H1 (cell line): Measurements from ENCODE around the gene CDKN2C. TPM values are rescaled to one million over a fixed set of nuclear protein-coding genes. Genes with fewer than 3 reads are reported as not detected.

ENCODE experiments used
- CTCF ChIA-PET: fragments of 300-600 bp; sonication (Branson Sonifier 250); formaldehyde crosslinking; loops from one replicate; lab custom pipeline; 2021; ENCODE audit not compliant: partially characterized antibody; lab: Charles Lee
- POLR2A ChIA-PET: fragments of 300-600 bp; sonication (Branson Sonifier 250); formaldehyde crosslinking; loops from one replicate; lab custom pipeline; 2021; ENCODE audit warnings: inconsistent platforms; ENCODE audit not compliant: partially characterized antibody; lab: Charles Lee
- DNase-seq, 2 experiments: peaks; one replicate each; pipeline versions ENCODE4 v3.0.0 to v3.0.0-alpha.2; 2010 to 2022; ENCODE audit warnings: low spot score in 2 of 2, low read depth in 1 of 2, mixed read lengths in 1 of 2
- FAIRE-seq: peaks from 2 replicates; lab custom pipeline; 2011; peaks lifted over from hg19 to GRCh38; lab: Jason Lieb, UNC
- H2AFZ ChIP-seq: 2 replicates; pipeline ENCODE4 v1.8.1; 2012; ENCODE audit warnings: low read length, inconsistent platforms
- H2AK5ac ChIP-seq: 2 replicates; pipeline ENCODE4 v1.6.1; 2013; ENCODE audit warnings: low read depth, low read length
- H2BK120ac ChIP-seq: replicated peaks from 2 replicates; pipeline ENCODE3; 2013; ENCODE audit warnings: low read depth, low read length, inconsistent platforms
- H2BK12ac ChIP-seq: 2 replicates; pipeline ENCODE4 v1.6.1; 2013; ENCODE audit warnings: low read depth, low read length
- H2BK15ac ChIP-seq: 2 replicates; pipeline ENCODE4 v1.6.1; 2013; ENCODE audit warnings: low read length
- H2BK20ac ChIP-seq: 2 replicates; pipeline ENCODE4 v1.6.1; 2013; ENCODE audit warnings: low read length
- H2BK5ac ChIP-seq: 2 replicates; pipeline ENCODE4 v1.6.1; 2013; ENCODE audit warnings: low read depth, low read length
- H3K14ac ChIP-seq: 2 replicates; pipeline ENCODE4 v1.6.1; 2013; ENCODE audit warnings: inconsistent platforms; ENCODE audit not compliant: insufficient read length
- H3K18ac ChIP-seq: 2 replicates; pipeline ENCODE4 v1.6.1; 2013; ENCODE audit warnings: low read length; ENCODE audit errors: extremely low read depth
- H3K23ac ChIP-seq: 2 replicates; pipeline ENCODE4 v1.6.1; 2013; ENCODE audit warnings: inconsistent platforms; ENCODE audit not compliant: insufficient read length
- H3K23me2 ChIP-seq: 2 replicates; pipeline ENCODE4 v1.6.1; 2013; ENCODE audit warnings: low read depth, low read length
- H3K27ac ChIP-seq: 2 replicates; pipeline ENCODE4 v1.6.1; 2011; ENCODE audit warnings: low read depth, low read length, inconsistent platforms
- H3K27me3 ChIP-seq, 4 experiments: replicated peaks in 1 of 4; 1 replicate in 1 of 4; 2 replicates in 3 of 4; pipeline versions ENCODE4 v1.6.1 to v1.8.1; 2011 to 2013; ENCODE audit warnings: low read length in 3 of 4, mild to moderate bottlenecking in 3 of 4, inconsistent platforms in 2 of 4, mixed read lengths in 2 of 4, moderate library complexity in 1 of 4; ENCODE audit not compliant: control insufficient read depth in 3 of 4, insufficient read depth in 3 of 4; ENCODE audit errors: extremely low read depth in 1 of 4
- H3K36me3 ChIP-seq, 4 experiments: 2 replicates each; pipeline versions ENCODE4 v1.6.1 to v1.8.1; 2011 to 2013; ENCODE audit warnings: mild to moderate bottlenecking in 4 of 4, low read length in 3 of 4, moderate library complexity in 2 of 4, control low read depth in 1 of 4, inconsistent platforms in 1 of 4; ENCODE audit not compliant: insufficient read depth in 4 of 4, control insufficient read depth in 2 of 4
- H3K4ac ChIP-seq: replicated peaks from 2 replicates; pipeline ENCODE3; 2013; ENCODE audit warnings: low read length, low read depth, mixed read lengths, inconsistent platforms; ENCODE audit not compliant: insufficient read length
- H3K4me1 ChIP-seq, 4 experiments: replicated peaks in 1 of 4; 1 replicate in 1 of 4; 2 replicates in 3 of 4; pipeline versions ENCODE4 v1.6.1 to v1.8.1; 2011 to 2013; ENCODE audit warnings: low read length in 3 of 4, inconsistent platforms in 2 of 4, mixed read lengths in 1 of 4; ENCODE audit not compliant: insufficient read depth in 4 of 4, control insufficient read depth in 3 of 4
- H3K4me2 ChIP-seq, 2 experiments: 2 replicates each; pipeline versions ENCODE4 v1.6.1 to v1.8.1; 2011 to 2013; ENCODE audit warnings: low read depth in 2 of 2, low read length in 2 of 2, control low read depth in 1 of 2, inconsistent platforms in 1 of 2, mild to moderate bottlenecking in 1 of 2; ENCODE audit not compliant: insufficient read depth in 1 of 2
- H3K4me3 ChIP-seq, 4 experiments: fragments of 200-600, 300-600 bp in 1 of 4; sonication (generic), shearing (Covaris generic), sonication (Bioruptor Twin) in 1 of 4; 2 replicates each; pipeline versions ENCODE4 v1.5.1 to v1.8.1; 2011 to 2016; ENCODE audit warnings: low read length in 4 of 4, low read depth in 3 of 4, control low read depth in 2 of 4, inconsistent platforms in 2 of 4, mild to moderate bottlenecking in 2 of 4, mixed read lengths in 1 of 4, moderate library complexity in 1 of 4; ENCODE audit not compliant: insufficient read depth in 2 of 4; ENCODE audit errors: extremely low read depth in 1 of 4
- H3K56ac ChIP-seq: replicated peaks from 2 replicates; pipeline ENCODE3; 2013; ENCODE audit warnings: low read depth, mild to moderate bottlenecking, mixed read lengths, low read length, inconsistent platforms; ENCODE audit not compliant: insufficient read length
- H3K79me1 ChIP-seq: 2 replicates; pipeline ENCODE4 v1.6.1; 2013; ENCODE audit warnings: low read depth, low read length, control low read depth
- H3K79me2 ChIP-seq, 2 experiments: 2 replicates each; pipeline versions ENCODE4 v1.6.1 to v1.8.1; 2012 to 2013; ENCODE audit warnings: low read length in 2 of 2, mild to moderate bottlenecking in 2 of 2, inconsistent platforms in 1 of 2; ENCODE audit not compliant: insufficient read depth in 2 of 2, control insufficient read depth in 1 of 2
- H3K9ac ChIP-seq, 4 experiments: replicated peaks in 1 of 4; 1 replicate in 1 of 4; 2 replicates in 3 of 4; pipeline versions ENCODE4 v1.6.1 to v1.8.1; 2011 to 2013; ENCODE audit warnings: low read depth in 3 of 4, low read length in 3 of 4, control low read depth in 2 of 4, mild to moderate bottlenecking in 2 of 4, moderate library complexity in 2 of 4, inconsistent platforms in 1 of 4; ENCODE audit errors: extremely low read depth in 1 of 4
- H3K9me3 ChIP-seq, 2 experiments: 2 replicates each; pipeline versions ENCODE4 v1.6.1 to v1.8.1; 2012 to 2013; ENCODE audit warnings: mild to moderate bottlenecking in 2 of 2, moderate library complexity in 2 of 2, control low read depth in 1 of 2, inconsistent platforms in 1 of 2, low read depth in 1 of 2, low read length in 1 of 2, mixed read lengths in 1 of 2; ENCODE audit not compliant: insufficient read depth in 2 of 2
- H4K20me1 ChIP-seq, 2 experiments: replicated peaks in 1 of 2; 2 replicates each; pipeline versions ENCODE3 to v1.8.1; 2011 to 2013; ENCODE audit warnings: inconsistent platforms in 2 of 2, low read length in 2 of 2, mild to moderate bottlenecking in 1 of 2; ENCODE audit not compliant: insufficient read depth in 2 of 2, control insufficient read depth in 1 of 2
- H4K5ac ChIP-seq: 2 replicates; pipeline ENCODE4 v1.6.1; 2013; ENCODE audit warnings: low read length, low read depth, mixed read lengths, inconsistent platforms; ENCODE audit not compliant: insufficient read length
- H4K8ac ChIP-seq: 2 replicates; pipeline ENCODE4 v1.8.0; 2013; ENCODE audit warnings: mild to moderate bottlenecking, moderate library complexity, low read length, inconsistent platforms; ENCODE audit not compliant: insufficient read depth; ENCODE audit errors: extremely low read depth
- H4K91ac ChIP-seq: replicated peaks from 2 replicates; pipeline ENCODE3; 2013; ENCODE audit warnings: low read length, mixed read lengths, inconsistent platforms; ENCODE audit not compliant: insufficient read length
- NRF1 ChIP-seq: IDR thresholded peaks from 2 replicates; pipeline ENCODE4 v1.6.1; 2011; ENCODE audit warnings: mild to moderate bottlenecking, low read depth, low read length, improper control_type of control experiment
- WGBS, 2 experiments: shearing (Covaris generic) in 1 of 2; methylation state at CpG; one replicate each; pipeline versions ENCODE4 v1.1.6 to v1.1.7; 2013 to 2015; ENCODE audit warnings: low lambda C conversion rate in 2 of 2, mixed read lengths in 2 of 2, inconsistent platforms in 1 of 2, low coverage in 1 of 2, missing lambda C conversion rate in 1 of 2; ENCODE audit not compliant: insufficient replicate concordance in 2 of 2, insufficient coverage in 1 of 2, insufficient read length in 1 of 2; ENCODE audit errors: extremely low coverage in 1 of 2, missing lambda C conversion rate in 1 of 2; 5-methylcytosine and 5-hydroxymethylcytosine counted together
- polyA plus RNA-seq, 7 experiments: library from polyadenylated mRNA; depleted of rRNA in 3 of 7; stranded (reverse) in 5 of 7; unstranded in 2 of 7; fragments of >200 nt in 5 of 7; fragments of 200-250 nt in 2 of 7; gene quantifications; 1 replicate in 5 of 7; 2 replicates in 1 of 7; 4 replicates in 1 of 7; pipeline versions ENCODE4 v1.2.1 to v1.2.3, GENCODE V29; 2011 to 2013; ENCODE audit warnings: missing spikeins in 2 of 7, mixed read lengths in 2 of 7
- total RNA-seq: library from RNA; stranded (reverse); fragmentation: NEBNext Ultra II Directional; extraction: Animal tissue kit (Norgen Biotek cat#: 25700); gene quantifications from 2 replicates; pipeline ENCODE4 v1.2.1, GENCODE V29; 2021

Gene CDKN2C
- total and polyA plus RNA-seq, 2 of the 8 experiments (the other 6 are each of a cell fraction or from before 2014, with no cell fraction given): not detected

GRCh38 chr1:50971748-50972305 is 1.8 kb downstream of the CDKN2C start:
- H3K23ac ChIP-seq: no peak overlapping the region
- no peak overlapping the region for H3K56ac ChIP-seq
- DNase-seq (no peak), FAIRE-seq (no peak)
- no peak overlapping the region for H2BK5ac ChIP-seq
- H4K5ac ChIP-seq: no peak overlapping the region
- H2BK20ac ChIP-seq: no peak overlapping the region
- H2BK15ac ChIP-seq: no peak overlapping the region
- no peak overlapping the region for H3K4me3 ChIP-seq
- no peak overlapping the region for H3K27ac ChIP-seq
- peaks cover 10% of the 10 kb centered on the region; the same call in 1 of the 2 replicates for H3K23me2 ChIP-seq
- H4K91ac ChIP-seq: no peak overlapping the region
- no peak overlapping the region for H2AK5ac ChIP-seq
- no peak overlapping the region for H3K18ac ChIP-seq
- no peak overlapping the region for H3K9ac ChIP-seq
- no peak overlapping the region for H3K4ac ChIP-seq
- no peak overlapping the region for H2BK12ac ChIP-seq
- H3K4me1 ChIP-seq: peaks cover 6 to 17% (median 13%) of the 10 kb centered on the region in 4 experiments
- H2AFZ ChIP-seq: no peak overlapping the region
- ChIA-PET POLR2A (no interaction called here), CTCF (no interaction called here)
- WGBS, 2 experiments: 42% methylated on average over 6 of the region's 6 CpGs; no CpG with 5 or more reads in 1 of the 2 experiments
- H3K9me3 ChIP-seq: no peaks in the 10 kb centered on the region
- H3K79me1 ChIP-seq: no peaks in the 10 kb centered on the region
- peaks cover 8 to 21% of the 10 kb centered on the region in 2 experiments for H4K20me1 ChIP-seq
- no peaks in the 10 kb centered on the region; a peak in 1 of 8 replicates for H3K36me3 ChIP-seq
- no peak overlapping the region for H3K14ac ChIP-seq
- H4K8ac ChIP-seq: no peak overlapping the region
- no peaks in the 10 kb centered on the region for H3K79me2 ChIP-seq
- peaks cover 55 to 94% (median 78%) of the 10 kb centered on the region in 4 experiments for H3K27me3 ChIP-seq
- no peak overlapping the region for H3K4me2 ChIP-seq
- H2BK120ac ChIP-seq: no peak overlapping the region
- no peak for TF ChIP-seq NRF1
